Thyroid gland (tissue), 4 donors: ENCODE data around the gene ZG16B.

Experiments used
- CTCF ChIP-seq, 6 experiments: fragments of 200-600 bp in 3 of 6; fragments of 450-650 bp in 3 of 6; sonication (generic) in 3 of 6; IDR thresholded peaks; one replicate each; pipeline ENCODE4 v1.5.1; 2016 to 2019; ENCODE audit warnings: antibody characterized with exemption in 6 of 6, mild to moderate bottlenecking in 2 of 6, inconsistent platforms in 1 of 6, moderate library complexity in 1 of 6
- POLR2A ChIP-seq, 2 donors: fragments of 450-650 bp; IDR thresholded peaks; one replicate each; pipeline ENCODE4 v1.6.1; 2017; ENCODE audit warnings: antibody characterized with exemption in 2 of 2, mild to moderate bottlenecking in 2 of 2, moderate library complexity in 1 of 2

DNA sequence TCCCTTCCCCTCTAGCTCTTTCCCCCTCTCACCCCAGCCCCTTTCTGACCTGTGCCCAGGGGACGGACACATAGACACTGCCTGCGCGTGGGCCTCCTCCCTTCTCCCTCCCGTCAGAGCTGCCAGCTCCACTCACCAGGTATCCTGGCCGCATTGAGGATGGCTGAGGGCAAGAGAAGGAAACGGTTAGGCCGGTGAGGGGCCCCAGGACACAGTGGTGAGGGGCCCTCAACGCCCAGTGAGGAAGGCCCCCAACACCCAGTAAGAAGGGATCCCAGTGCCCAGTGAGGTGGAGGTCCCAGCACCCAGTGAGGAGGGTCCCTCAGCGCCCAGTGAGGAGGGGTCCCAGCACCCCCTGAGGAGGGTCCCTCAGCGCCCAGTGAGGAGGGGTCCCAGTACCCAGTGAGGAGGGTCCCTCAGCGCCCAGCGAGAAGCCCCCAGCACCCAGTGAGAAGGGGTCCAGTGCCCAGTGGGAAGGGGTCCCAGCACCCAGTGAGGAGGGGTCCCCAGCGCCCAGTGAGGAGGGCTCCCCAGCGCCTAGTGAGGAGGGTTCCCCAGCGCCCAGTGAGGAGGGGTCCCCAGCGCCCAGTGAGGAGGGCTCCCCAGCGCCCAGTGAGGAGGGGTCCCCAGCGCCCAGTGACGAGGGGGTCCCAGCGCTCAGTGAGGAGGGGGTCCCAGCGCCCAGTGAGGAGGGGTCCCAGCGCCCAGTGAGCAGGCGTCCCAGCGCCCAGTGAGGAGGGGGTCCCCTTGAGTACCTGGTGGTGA, 26.8 kb downstream of the ZG16B start:
- TF ChIP-seq CTCF (IDR thresholded peaks at IDR 0.05) (no peak), POLR2A (IDR thresholded peaks at IDR 0.05) (no peak)
